GM12872 (cell line): Measurements from ENCODE around the gene TPTE.

Experiments used
- CTCF ChIP-seq: IDR thresholded peaks from 3 replicates; pipeline ENCODE4 v1.5.1; 2011; ENCODE audit warnings: low read depth, mild to moderate bottlenecking, low read length, moderate library complexity; ENCODE audit not compliant: insufficient read depth

TPTE gene

GRCh38 chr21:10521091-10521598 lies at the start of gene TPTE:
TSS of gene TPTE (plus strand) at chr21:10521583. CDS start at chr21:10538724, 17,141 bp downstream.
- no peak for TF ChIP-seq CTCF

GRCh38 chr21:10511116-10511515 lies 10.3 kb upstream of the TPTE start:
- no peak for TF ChIP-seq CTCF

GRCh38 chr21:10539956-10540355 lies 18.6 kb downstream of the TPTE start:
- TF ChIP-seq CTCF = no peak

GRCh38 chr21:10575311-10575667 lies 53.9 kb downstream of the TPTE start:
- no peak for TF ChIP-seq CTCF

- TF ChIP-seq CTCF = no peak
Measured at GRCh38 chr21:10616535-10616934, 95.2 kb downstream of the TPTE start.

GRCh38 chr21:10627316-10627863 lies 106.0 kb downstream of the TPTE start:
- no peak for TF ChIP-seq CTCF

- TF ChIP-seq CTCF = no peak
Measured at GRCh38 chr21:10639123-10639522, 117.7 kb downstream of the TPTE start.
